Neural cell (in vitro differentiated cells): ENCODE results near the gene PCNX1.

Experiments
- CTCF ChIP-seq: fragments of 450-650 bp; IDR thresholded peaks from 2 replicates; pipeline ENCODE4 v1.5.1; 2014; ENCODE audit warnings: antibody characterized with exemption, mild to moderate bottlenecking, moderate library complexity; ENCODE audit not compliant: poor library complexity, severe bottlenecking
- EP300 ChIP-seq: fragments of 450-650 bp; conservative IDR thresholded peaks from 2 replicates; pipeline ENCODE4 v1.6.1; 2014; ENCODE audit warnings: antibody characterized with exemption, mild to moderate bottlenecking, moderate library complexity; ENCODE audit not compliant: poor library complexity, severe bottlenecking
- EZH2 ChIP-seq: fragments of 200-600, 300-800 bp; shearing (Covaris generic), sonication (generic); IDR thresholded peaks from 2 replicates; pipeline ENCODE4 v1.6.1; 2014; ENCODE audit warnings: antibody characterized with exemption, low read length, borderline replicate concordance, mild to moderate bottlenecking; ENCODE audit not compliant: insufficient read depth, poor library complexity, severe bottlenecking
- MXI1 ChIP-seq: fragments of 450-650 bp; conservative IDR thresholded peaks from 2 replicates; pipeline ENCODE4 v1.6.1; 2014; ENCODE audit warnings: antibody characterized with exemption, mild to moderate bottlenecking; ENCODE audit not compliant: poor library complexity, severe bottlenecking
- POLR2AphosphoS5 ChIP-seq: IDR thresholded peaks from 2 replicates; pipeline ENCODE4 v1.6.1; 2012
- SMC3 ChIP-seq: fragments of 450-650 bp; conservative IDR thresholded peaks from 2 replicates; pipeline ENCODE4 v1.6.1; 2014; ENCODE audit warnings: antibody characterized with exemption, mild to moderate bottlenecking, moderate library complexity; ENCODE audit not compliant: poor library complexity
- TAF1 ChIP-seq: IDR thresholded peaks from 2 replicates; pipeline ENCODE4 v1.6.1; 2012; ENCODE audit warnings: low read depth
- TF ChIP-seq, protein P1 (sequence below): IDR thresholded peaks from 2 replicates; pipeline ENCODE4 v1.6.1; 2012; ENCODE audit warnings: borderline replicate concordance

GRCh38 chr14:71022012-71022869, 115.0 kb downstream of the PCNX1 start:
- no peak for TF ChIP-seq CTCF
- no peak for TF ChIP-seq EP300
- no peak for TF ChIP-seq POLR2AphosphoS5
- TF ChIP-seq EZH2: no peak
- TF ChIP-seq, protein P1, sequence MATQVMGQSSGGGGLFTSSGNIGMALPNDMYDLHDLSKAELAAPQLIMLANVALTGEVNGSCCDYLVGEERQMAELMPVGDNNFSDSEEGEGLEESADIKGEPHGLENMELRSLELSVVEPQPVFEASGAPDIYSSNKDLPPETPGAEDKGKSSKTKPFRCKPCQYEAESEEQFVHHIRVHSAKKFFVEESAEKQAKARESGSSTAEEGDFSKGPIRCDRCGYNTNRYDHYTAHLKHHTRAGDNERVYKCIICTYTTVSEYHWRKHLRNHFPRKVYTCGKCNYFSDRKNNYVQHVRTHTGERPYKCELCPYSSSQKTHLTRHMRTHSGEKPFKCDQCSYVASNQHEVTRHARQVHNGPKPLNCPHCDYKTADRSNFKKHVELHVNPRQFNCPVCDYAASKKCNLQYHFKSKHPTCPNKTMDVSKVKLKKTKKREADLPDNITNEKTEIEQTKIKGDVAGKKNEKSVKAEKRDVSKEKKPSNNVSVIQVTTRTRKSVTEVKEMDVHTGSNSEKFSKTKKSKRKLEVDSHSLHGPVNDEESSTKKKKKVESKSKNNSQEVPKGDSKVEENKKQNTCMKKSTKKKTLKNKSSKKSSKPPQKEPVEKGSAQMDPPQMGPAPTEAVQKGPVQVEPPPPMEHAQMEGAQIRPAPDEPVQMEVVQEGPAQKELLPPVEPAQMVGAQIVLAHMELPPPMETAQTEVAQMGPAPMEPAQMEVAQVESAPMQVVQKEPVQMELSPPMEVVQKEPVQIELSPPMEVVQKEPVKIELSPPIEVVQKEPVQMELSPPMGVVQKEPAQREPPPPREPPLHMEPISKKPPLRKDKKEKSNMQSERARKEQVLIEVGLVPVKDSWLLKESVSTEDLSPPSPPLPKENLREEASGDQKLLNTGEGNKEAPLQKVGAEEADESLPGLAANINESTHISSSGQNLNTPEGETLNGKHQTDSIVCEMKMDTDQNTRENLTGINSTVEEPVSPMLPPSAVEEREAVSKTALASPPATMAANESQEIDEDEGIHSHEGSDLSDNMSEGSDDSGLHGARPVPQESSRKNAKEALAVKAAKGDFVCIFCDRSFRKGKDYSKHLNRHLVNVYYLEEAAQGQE: no peak
- no peak for TF ChIP-seq TAF1
- no peak for TF ChIP-seq SMC3
- TF ChIP-seq MXI1: no peak
